ENCODE measurements around the gene NUDT6.

Gene NUDT6

DNA sequence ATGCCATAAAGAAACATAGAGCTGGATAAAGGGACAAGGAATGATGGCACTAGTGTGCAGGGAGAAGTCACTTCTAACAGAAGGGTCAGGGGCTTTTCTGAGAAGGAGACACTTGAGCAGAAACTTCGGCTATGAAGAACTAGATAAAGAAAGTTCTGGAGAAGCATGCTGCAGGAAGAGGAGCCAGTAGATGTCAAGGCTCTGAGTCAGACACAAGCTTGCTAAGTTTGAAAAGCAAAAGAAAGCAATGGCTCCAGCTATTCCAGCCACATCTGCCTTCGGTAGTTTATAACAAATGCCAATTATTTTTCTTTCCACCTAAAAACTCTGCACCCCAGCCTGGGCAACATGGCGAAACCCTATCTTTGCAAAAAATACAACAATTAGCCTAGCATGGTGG lies 7.5 kb downstream of the NUDT6 start:
- H3K4me3 ChIP-seq (ENCODE audit: low read depth, low read length), result no peak overlapping the region

- no peak overlapping the region for H3K4me3 ChIP-seq (ENCODE audit: low read depth, low read length)
These were observed 8.0 kb downstream of the NUDT6 start for GRCh38 chr4:122914292-122914904.

GRCh38 chr4:122912810-122913575 lies 9.4 kb downstream of the NUDT6 start:
- no peak overlapping the region for H3K4me3 ChIP-seq (ENCODE audit: low read depth, low read length)

- H3K4me3 ChIP-seq (ENCODE audit: low read depth, low read length), result no peak overlapping the region
These were observed 10.8 kb downstream of the NUDT6 start for GRCh38 chr4:122911588-122911987.

- no peak overlapping the region for H3K4me3 ChIP-seq (ENCODE audit: low read depth, low read length)
These were observed 12.7 kb downstream of the NUDT6 start for GRCh38 chr4:122909683-122910082.

DNA sequence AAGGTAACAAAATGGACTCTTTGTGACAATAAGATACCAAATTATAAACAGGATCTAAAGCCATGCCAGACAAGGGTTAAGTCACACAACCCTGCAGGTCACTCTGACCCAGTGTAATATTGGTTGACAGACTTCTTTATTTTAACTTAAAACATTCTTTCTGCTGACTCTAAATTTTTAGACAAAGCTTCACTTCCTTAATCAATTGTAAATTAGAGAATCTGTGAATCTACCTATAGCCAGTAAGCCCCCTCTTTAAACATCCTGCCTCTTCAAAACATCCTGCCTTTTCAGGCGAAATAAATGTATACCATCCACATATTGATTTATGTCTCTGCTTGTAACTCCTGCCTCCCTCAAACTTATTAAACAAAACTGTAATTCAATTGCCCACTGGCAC lies 14.2 kb downstream of the NUDT6 start:
- H3K4me3 ChIP-seq (ENCODE audit: low read depth, low read length), result no peak overlapping the region

- H3K4me3 ChIP-seq (ENCODE audit: low read depth, low read length), result no peak overlapping the region
These were observed 15.5 kb downstream of the NUDT6 start for GRCh38 chr4:122906859-122907305.

- H3K4me3 ChIP-seq (ENCODE audit: low read depth, low read length), result no peak overlapping the region
These were observed 18.6 kb downstream of the NUDT6 start for GRCh38 chr4:122903766-122904288.

DNA sequence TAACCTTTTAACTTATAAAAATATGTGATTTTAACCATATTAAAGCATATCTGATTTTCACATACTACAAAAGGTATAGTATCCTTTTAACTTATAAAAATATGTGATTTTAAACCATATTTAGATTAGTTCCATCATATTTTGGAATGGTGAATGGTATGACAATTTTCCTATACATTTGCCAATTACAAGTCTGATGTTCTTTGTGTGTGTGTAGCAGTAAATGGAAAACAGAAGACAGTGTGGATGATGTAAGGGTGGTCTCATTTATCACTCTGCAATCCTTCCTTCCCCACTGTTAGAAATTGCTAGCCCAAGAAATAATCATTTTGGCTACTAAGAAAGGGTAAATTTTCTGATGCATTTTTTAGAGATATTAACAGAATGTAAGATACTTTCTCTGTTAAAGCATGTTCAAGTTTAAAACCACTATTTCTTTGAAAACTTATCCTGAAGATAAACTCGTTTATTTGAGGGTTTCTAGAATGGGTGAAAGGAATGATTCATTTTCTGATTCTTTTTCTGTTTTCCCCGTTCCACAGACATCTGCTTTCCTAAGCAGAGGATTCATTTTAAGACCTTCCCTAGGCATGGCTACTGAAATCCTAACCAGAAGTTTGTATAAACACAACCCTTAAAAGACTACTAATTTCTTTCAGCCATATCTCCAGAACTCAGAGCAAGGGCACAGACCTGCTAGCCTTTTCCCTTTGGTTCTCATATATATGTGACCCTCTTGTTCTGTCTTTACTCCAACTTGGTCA lies 21.0 kb downstream of the NUDT6 start:
- no peak overlapping the region for H3K4me3 ChIP-seq (ENCODE audit: low read depth, low read length)

GRCh38 chr4:122900314-122900713 lies 22.1 kb downstream of the NUDT6 start:
- no peak overlapping the region for H3K4me3 ChIP-seq (ENCODE audit: low read depth, low read length)

DNA sequence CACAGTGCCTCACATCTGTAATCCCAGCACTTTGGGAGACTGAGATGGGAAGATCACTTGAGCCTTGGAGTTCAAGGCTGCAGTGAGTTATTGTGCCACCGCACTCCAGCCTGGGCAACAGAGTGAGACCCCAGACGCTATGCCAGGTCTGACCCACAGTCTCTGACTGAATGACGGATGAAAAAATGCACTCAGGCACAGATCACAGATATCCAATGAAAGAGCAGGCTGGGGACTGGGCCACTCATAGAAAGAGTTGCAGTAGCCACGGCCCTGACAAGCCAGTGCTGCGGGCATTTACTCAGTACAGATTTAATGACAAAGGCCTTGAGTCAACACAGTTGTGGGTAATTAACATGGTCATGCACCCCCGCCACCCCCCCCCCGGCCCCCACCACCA lies 22.7 kb downstream of the NUDT6 start:
- H3K4me3 ChIP-seq (ENCODE audit: low read depth, low read length), result no peak overlapping the region

DNA sequence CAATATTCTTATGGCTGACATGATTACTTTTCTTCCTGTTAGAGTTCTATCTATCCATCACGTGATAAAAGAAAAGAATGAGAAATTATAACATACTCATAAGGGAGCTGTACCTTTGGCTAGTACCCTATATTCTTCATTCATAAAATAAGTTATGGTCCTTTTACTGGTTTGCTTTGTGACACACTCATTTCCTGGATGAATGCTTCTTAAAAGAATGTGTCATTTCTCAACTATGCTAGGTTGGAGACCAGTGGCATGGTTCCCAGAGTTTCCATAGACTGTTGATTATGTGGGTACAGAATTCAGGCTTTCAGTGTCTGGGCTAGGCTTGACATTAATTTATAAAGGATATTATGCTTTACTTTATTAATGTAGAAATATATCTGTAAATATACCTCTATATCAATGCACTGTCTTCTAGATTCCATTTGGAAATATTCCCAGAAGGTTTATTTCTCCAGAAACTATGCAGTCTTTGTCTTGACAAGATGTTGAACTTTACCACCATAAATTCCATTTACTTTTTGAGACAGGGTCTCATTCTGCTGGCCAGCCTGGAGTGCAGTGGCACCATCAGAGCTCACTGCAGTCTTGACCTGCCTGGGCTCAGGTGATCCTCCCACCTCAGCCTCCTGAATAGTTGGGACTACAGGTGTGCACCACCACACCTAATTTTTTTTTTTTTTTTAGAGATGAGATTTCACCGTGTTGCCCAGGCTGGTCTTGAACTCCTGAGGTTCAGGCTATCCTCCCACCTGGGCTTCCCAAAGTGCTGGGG lies 23.8 kb downstream of the NUDT6 start:
- H3K4me3 ChIP-seq (ENCODE audit: low read depth, low read length), result no peak overlapping the region

DNA sequence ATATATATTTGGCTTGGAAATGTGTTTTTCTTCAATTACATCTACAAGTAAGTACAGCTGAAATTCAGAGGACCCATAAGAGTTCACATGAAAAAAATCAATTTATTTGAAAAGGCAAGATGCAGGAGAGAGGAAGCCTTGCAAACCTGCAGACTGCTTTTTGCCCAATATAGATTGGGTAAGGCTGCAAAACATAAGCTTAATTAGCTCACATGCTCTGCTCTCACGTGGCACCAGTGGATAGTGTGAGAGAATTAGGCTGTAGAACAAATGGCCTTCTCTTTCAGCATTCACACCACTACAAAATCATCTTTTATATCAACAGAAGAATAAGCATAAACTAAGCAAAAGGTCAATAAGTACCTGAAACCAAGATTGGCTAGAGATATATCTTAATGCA lies 26.1 kb downstream of the NUDT6 start:
- no peak overlapping the region for H3K4me3 ChIP-seq (ENCODE audit: low read depth, low read length)

GRCh38 chr4:122895336-122895995 lies 26.9 kb downstream of the NUDT6 start:
- H3K4me3 ChIP-seq (ENCODE audit: low read depth, low read length), result no peak overlapping the region

- no peak overlapping the region for H3K4me3 ChIP-seq (ENCODE audit: low read depth, low read length)
These were observed 27.6 kb downstream of the NUDT6 start for GRCh38 chr4:122894827-122895226.

- H3K4me3 ChIP-seq (ENCODE audit: low read depth, low read length), result no peak overlapping the region
These were observed 32.1 kb downstream of the NUDT6 start for GRCh38 chr4:122890147-122890795.

DNA sequence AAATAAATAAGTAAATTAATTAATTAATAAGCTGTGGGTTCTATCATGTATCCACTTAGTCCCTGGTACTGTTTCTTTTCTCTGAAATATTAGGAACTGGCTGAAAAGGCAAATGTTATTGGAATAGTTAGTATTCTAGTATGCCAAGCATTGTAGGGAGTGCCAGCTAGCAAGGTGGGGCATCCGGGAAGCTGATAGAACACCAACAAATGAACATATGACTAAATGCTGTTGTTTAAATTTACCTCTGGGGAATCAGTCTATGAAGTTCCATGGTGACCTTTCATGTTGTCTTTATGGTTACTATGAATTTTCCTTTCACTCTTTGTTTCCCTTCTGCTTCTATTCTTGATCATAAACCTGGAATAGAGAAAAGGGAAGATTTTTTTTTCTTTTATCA lies 32.7 kb downstream of the NUDT6 start:
- no peak overlapping the region for H3K4me3 ChIP-seq (ENCODE audit: low read depth, low read length)

- no peak overlapping the region for H3K4me3 ChIP-seq (ENCODE audit: low read depth, low read length)
These were observed 37.9 kb downstream of the NUDT6 start for GRCh38 chr4:122884499-122884898.

DNA sequence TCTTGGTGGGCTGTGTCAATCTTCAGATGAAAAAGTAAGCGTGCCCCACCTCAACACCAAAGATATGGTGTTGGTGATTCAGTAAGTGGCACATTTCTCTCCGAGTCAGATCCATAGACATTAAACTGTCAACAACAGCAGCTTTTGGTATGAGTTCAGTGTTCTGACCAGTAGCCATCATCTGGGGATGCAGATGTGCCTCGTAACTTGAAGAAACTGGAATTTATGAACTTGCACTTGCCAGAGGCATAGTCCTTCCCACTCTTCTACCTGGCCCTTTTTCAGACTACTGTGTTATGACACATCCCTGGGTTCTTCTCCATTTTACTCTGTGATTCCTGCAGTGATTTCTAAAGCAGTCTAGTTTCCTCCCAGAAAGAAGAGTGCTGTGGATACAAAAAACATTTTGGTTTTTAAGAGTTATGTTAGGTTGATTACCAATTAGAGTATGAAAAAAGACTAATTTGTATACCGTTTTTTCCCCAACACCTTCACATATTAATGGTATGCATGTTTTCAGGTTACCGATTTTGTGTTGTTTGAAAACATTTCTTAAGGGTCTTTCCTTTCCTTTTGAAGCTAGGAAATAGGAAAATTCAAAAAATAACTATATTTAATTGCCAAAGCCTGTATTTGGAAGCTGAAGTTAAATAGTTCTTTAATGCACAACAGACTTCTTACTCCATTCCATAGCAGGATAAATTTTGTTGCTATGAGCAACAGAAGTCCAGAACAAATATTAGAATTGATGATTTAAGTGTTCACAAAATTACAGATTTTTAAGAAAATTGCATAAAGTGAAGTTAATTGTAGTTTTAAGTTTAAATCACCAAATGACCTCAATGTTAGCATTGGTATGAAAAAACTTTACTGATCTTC lies 39.3 kb downstream of the NUDT6 start:
- no peak overlapping the region for H3K4me3 ChIP-seq (ENCODE audit: low read depth, low read length)

Data from iPS-11a (cell line).